GM12878 (cell line): Measurements from ENCODE around the gene C22orf31.
"Not testable (repeated sequence)": the region's sequence is repeated elsewhere in the genome, so short reads cannot be mapped to it uniquely, and the experiment has no call there.

ENCODE experiments used
- POLR2A ChIP-seq: IDR thresholded peaks from 2 replicates; pipeline ENCODE4 v1.6.1; 2011; ENCODE audit warnings: low read depth, mild to moderate bottlenecking, low read length
- SIX5 ChIP-seq: IDR thresholded peaks from 2 replicates; pipeline ENCODE4 v1.6.1; 2011; ENCODE audit warnings: mild to moderate bottlenecking, low read depth, low read length, moderate library complexity; ENCODE audit not compliant: severe bottlenecking
- TF ChIP-seq, protein P1 (sequence below), 3 experiments: IDR thresholded peaks in 2 of 3; conservative IDR thresholded peaks in 1 of 3; 2 replicates each; pipeline ENCODE4 v1.5.1; 2011; ENCODE audit warnings: low read depth in 3 of 3, low read length in 3 of 3, mild to moderate bottlenecking in 3 of 3, control low read depth in 2 of 3, moderate library complexity in 2 of 3, inconsistent platforms in 1 of 3, mixed read lengths in 1 of 3; ENCODE audit not compliant: control insufficient read depth in 2 of 3, insufficient read depth in 1 of 3; ENCODE audit errors: extremely low read depth in 1 of 3
- TF ChIP-seq, protein P2 (sequence below): IDR thresholded peaks from 2 replicates; pipeline ENCODE4 v1.6.1; 2012; ENCODE audit warnings: low read length, inconsistent platforms

DNA sequence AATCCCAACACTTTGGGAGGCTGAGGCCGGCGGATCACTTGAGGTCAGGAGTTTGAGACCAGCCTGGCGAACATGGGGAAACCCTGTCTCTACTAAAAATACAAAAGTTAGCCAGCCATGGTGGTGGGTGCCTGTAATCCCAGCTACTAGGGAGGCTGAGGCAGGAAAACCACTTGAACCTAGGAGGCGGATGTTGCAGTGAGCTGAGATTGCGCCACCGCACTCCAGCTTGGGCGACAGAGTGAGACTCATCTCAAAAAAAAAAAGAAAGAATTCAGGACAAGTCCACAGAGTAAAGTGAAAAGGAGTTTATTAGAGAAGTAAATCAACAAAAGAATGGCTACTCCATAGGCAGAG, 21.9 kb upstream of the C22orf31 start:
- not testable (repeated sequence) for TF ChIP-seq SIX5, POLR2A
- TF ChIP-seq, protein P1, sequence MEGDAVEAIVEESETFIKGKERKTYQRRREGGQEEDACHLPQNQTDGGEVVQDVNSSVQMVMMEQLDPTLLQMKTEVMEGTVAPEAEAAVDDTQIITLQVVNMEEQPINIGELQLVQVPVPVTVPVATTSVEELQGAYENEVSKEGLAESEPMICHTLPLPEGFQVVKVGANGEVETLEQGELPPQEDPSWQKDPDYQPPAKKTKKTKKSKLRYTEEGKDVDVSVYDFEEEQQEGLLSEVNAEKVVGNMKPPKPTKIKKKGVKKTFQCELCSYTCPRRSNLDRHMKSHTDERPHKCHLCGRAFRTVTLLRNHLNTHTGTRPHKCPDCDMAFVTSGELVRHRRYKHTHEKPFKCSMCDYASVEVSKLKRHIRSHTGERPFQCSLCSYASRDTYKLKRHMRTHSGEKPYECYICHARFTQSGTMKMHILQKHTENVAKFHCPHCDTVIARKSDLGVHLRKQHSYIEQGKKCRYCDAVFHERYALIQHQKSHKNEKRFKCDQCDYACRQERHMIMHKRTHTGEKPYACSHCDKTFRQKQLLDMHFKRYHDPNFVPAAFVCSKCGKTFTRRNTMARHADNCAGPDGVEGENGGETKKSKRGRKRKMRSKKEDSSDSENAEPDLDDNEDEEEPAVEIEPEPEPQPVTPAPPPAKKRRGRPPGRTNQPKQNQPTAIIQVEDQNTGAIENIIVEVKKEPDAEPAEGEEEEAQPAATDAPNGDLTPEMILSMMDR (IDR thresholded peaks at IDR 0.05 in 2 of 3, conservative IDR thresholded peaks at IDR 0.05 in 1 of 3; ENCODE audit: control insufficient read depth in 2 of 3, extremely low read depth in 1 of 3, insufficient read depth in 1 of 3, low read depth in 3 of 3, low read length in 3 of 3), result not testable (repeated sequence)
- TF ChIP-seq, protein P2, sequence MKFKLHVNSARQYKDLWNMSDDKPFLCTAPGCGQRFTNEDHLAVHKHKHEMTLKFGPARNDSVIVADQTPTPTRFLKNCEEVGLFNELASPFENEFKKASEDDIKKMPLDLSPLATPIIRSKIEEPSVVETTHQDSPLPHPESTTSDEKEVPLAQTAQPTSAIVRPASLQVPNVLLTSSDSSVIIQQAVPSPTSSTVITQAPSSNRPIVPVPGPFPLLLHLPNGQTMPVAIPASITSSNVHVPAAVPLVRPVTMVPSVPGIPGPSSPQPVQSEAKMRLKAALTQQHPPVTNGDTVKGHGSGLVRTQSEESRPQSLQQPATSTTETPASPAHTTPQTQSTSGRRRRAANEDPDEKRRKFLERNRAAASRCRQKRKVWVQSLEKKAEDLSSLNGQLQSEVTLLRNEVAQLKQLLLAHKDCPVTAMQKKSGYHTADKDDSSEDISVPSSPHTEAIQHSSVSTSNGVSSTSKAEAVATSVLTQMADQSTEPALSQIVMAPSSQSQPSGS, result not testable (repeated sequence)
